GM23338 (cell line): ENCODE results near the gene RAP1GAP2. TPM values are rescaled to one million over a fixed set of nuclear protein-coding genes. Genes with fewer than 3 reads are reported as not detected.

Source experiments
- ATAC-seq: fragments of 200-7000 bp; cut with Tn5 transposase; 3 replicates; pipeline ENCODE4 v1.9.1; 2020
- DNase-seq: peaks from one replicate; pipeline ENCODE4 v3.0.0-alpha.2; 2015; ENCODE audit warnings: low spot score
- H2AFZ ChIP-seq: fragments of 200-600 bp; sonication (generic); 2 replicates; pipeline ENCODE4 v1.8.0; 2016; ENCODE audit warnings: antibody characterized with exemption, mild to moderate bottlenecking, moderate library complexity
- H3F3A ChIP-seq: fragments of 200-600 bp; sonication (generic); replicated peaks from 2 replicates; pipeline ENCODE4 v1.8.0; 2017; ENCODE audit warnings: antibody characterized with exemption, mixed run types, low read depth
- H3K27ac ChIP-seq: fragments of 200-600 bp; sonication (generic); 2 replicates; pipeline ENCODE4 v1.6.1; 2016; ENCODE audit warnings: low read depth
- H3K27me3 ChIP-seq: fragments of 200-600 bp; sonication (generic); 2 replicates; pipeline ENCODE4 v1.8.0; 2016; ENCODE audit warnings: mild to moderate bottlenecking, mixed run types, moderate library complexity; ENCODE audit not compliant: insufficient read depth
- H3K36me3 ChIP-seq: fragments of 200-600 bp; sonication (generic); 2 replicates; pipeline ENCODE4 v1.8.0; 2016; ENCODE audit warnings: mild to moderate bottlenecking; ENCODE audit not compliant: insufficient read depth
- H3K4me1 ChIP-seq: fragments of 200-600 bp; sonication (generic); 2 replicates; pipeline ENCODE4 v1.8.0; 2016; ENCODE audit warnings: mild to moderate bottlenecking, moderate library complexity; ENCODE audit not compliant: insufficient read depth
- H3K4me2 ChIP-seq: fragments of 200-600 bp; sonication (generic); 2 replicates; pipeline ENCODE4 v1.7.1; 2017; ENCODE audit warnings: mixed run types
- H3K4me3 ChIP-seq: fragments of 200-600 bp; sonication (generic); 2 replicates; pipeline ENCODE4 v1.6.1; 2016; ENCODE audit warnings: mixed run types
- H3K79me2 ChIP-seq: fragments of 200-600 bp; sonication (generic); replicated peaks from 2 replicates; pipeline ENCODE4 v1.8.0; 2017; ENCODE audit warnings: mild to moderate bottlenecking; ENCODE audit not compliant: insufficient read depth
- H3K9me2 ChIP-seq: fragments of 200-600 bp; sonication (generic); 2 replicates; pipeline ENCODE4 v1.8.0; 2017; ENCODE audit not compliant: insufficient read depth
- H4K20me1 ChIP-seq: fragments of 200-600 bp; sonication (generic); replicated peaks from 2 replicates; pipeline ENCODE4 v1.8.0; 2017; ENCODE audit warnings: mild to moderate bottlenecking; ENCODE audit not compliant: insufficient read depth
- H3K27ac Mint-ChIP-seq: 2 replicates; pipeline ENCODE4 v1.8.0; 2020; ENCODE audit warnings: inconsistent platforms, mild to moderate bottlenecking, moderate library complexity, mixed read lengths
- H3K27me3 Mint-ChIP-seq: 3 replicates; pipeline ENCODE4 v1.8.0; 2022; ENCODE audit warnings: low read depth, mild to moderate bottlenecking, moderate library complexity, mixed read lengths, inconsistent platforms; ENCODE audit not compliant: insufficient read depth, poor library complexity
- H3K36me3 Mint-ChIP-seq: 3 replicates; pipeline ENCODE4 v1.8.0; 2021; ENCODE audit warnings: low read depth, mild to moderate bottlenecking, inconsistent platforms, moderate library complexity, mixed read lengths
- H3K4me1 Mint-ChIP-seq: 3 replicates; pipeline ENCODE4 v1.8.0; 2020; ENCODE audit warnings: mild to moderate bottlenecking, inconsistent platforms, mixed read lengths
- H3K4me3 Mint-ChIP-seq: 3 replicates; pipeline ENCODE4 v1.8.0; 2021; ENCODE audit warnings: moderate library complexity, mild to moderate bottlenecking, inconsistent platforms, mixed read lengths
- H3K9me3 Mint-ChIP-seq: 3 replicates; pipeline ENCODE4 v1.8.0; 2020; ENCODE audit warnings: moderate library complexity, mild to moderate bottlenecking, inconsistent platforms, mixed read lengths
- polyA plus RNA-seq: library from polyadenylated mRNA; unstranded; fragments of >200 nt; fragmentation: Nextera tagmentation; extraction: Ambion mirVana; gene quantifications from 2 replicates; pipeline ENCODE4 v1.2.1, GENCODE V29; 2016
- total RNA-seq: library from RNA; depleted of rRNA; stranded (reverse); fragments of >200 nt; shearing (Covaris generic); gene quantifications from 2 replicates; pipeline ENCODE4 v1.2.3, GENCODE V29; 2014
- TF ChIP-seq, protein P1 (sequence below): IDR thresholded peaks from one replicate; pipeline ENCODE4 v1.6.1; 2018; ENCODE audit warnings: antibody characterized with exemption; ENCODE audit not compliant: unreplicated experiment
- TF ChIP-seq, protein P2 (sequence below): fragments of 250-450 bp; sonication (Bioruptor Pico); IDR thresholded peaks from 2 replicates; pipeline ENCODE4 v1.5.0; 2020; ENCODE audit warnings: mild to moderate bottlenecking, moderate library complexity
- TF ChIP-seq, protein P3 (sequence below), 2 experiments: fragments of 200-600 bp in 1 of 2; sonication (generic) in 1 of 2; conservative IDR thresholded peaks; 2 replicates each; pipeline versions ENCODE4 v1.5.1 to v1.6.1; 2016 to 2017; ENCODE audit warnings: antibody characterized with exemption in 2 of 2, low read depth in 2 of 2, mild to moderate bottlenecking in 2 of 2, moderate library complexity in 1 of 2

RAP1GAP2 gene
- total and polyA plus RNA-seq, 2 experiments from 2014 or later: 17.8 to 46.1 TPM

DNA sequence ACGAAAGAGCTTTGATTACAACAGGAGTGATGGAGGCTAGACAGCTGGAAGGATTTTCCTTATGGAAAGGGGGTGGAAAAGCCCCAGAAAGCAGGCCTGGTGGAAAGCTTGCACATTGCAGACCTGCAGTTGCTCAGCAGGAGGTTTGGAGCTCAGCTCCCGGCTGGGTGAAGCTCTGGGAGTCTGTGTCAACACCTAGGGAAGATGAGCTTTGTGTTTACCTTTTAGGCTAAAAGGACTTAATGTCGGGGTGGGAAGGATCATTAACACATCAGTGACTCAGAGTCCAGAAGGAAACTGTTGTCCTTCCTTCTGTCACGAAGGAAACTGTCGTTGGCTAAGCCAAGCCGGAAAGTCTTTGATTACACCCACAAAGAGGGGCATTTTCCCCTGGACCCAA is 48.2 kb downstream of the RAP1GAP2 start:
- Mint-ChIP-seq H3K9me3 (no peaks in the 10 kb centered on the region), H3K27ac (peak overlapping the region; percentile 33; the same call in 1 of the 2 replicates), H3K27me3 (peaks cover 10% of the 10 kb centered on the region), H3K36me3 (no peaks in the 10 kb centered on the region), H3K4me1 (peaks cover 24% of the 10 kb centered on the region), H3K4me3 (no peak overlapping the region)
- no peaks in the 10 kb centered on the region for H3K9me2 ChIP-seq
- ATAC-seq (peak; percentile 40), DNase-seq (peak; percentile 62)
- H3K4me1 ChIP-seq: peaks cover 34% of the 10 kb centered on the region
- no peak overlapping the region for H3K4me3 ChIP-seq
- no peaks in the 10 kb centered on the region; the same call in 1 of the 2 replicates for H4K20me1 ChIP-seq
- no peaks in the 10 kb centered on the region for H3K27me3 ChIP-seq
- TF ChIP-seq, protein P1, sequence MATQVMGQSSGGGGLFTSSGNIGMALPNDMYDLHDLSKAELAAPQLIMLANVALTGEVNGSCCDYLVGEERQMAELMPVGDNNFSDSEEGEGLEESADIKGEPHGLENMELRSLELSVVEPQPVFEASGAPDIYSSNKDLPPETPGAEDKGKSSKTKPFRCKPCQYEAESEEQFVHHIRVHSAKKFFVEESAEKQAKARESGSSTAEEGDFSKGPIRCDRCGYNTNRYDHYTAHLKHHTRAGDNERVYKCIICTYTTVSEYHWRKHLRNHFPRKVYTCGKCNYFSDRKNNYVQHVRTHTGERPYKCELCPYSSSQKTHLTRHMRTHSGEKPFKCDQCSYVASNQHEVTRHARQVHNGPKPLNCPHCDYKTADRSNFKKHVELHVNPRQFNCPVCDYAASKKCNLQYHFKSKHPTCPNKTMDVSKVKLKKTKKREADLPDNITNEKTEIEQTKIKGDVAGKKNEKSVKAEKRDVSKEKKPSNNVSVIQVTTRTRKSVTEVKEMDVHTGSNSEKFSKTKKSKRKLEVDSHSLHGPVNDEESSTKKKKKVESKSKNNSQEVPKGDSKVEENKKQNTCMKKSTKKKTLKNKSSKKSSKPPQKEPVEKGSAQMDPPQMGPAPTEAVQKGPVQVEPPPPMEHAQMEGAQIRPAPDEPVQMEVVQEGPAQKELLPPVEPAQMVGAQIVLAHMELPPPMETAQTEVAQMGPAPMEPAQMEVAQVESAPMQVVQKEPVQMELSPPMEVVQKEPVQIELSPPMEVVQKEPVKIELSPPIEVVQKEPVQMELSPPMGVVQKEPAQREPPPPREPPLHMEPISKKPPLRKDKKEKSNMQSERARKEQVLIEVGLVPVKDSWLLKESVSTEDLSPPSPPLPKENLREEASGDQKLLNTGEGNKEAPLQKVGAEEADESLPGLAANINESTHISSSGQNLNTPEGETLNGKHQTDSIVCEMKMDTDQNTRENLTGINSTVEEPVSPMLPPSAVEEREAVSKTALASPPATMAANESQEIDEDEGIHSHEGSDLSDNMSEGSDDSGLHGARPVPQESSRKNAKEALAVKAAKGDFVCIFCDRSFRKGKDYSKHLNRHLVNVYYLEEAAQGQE: no peak
- TF ChIP-seq, protein P2, sequence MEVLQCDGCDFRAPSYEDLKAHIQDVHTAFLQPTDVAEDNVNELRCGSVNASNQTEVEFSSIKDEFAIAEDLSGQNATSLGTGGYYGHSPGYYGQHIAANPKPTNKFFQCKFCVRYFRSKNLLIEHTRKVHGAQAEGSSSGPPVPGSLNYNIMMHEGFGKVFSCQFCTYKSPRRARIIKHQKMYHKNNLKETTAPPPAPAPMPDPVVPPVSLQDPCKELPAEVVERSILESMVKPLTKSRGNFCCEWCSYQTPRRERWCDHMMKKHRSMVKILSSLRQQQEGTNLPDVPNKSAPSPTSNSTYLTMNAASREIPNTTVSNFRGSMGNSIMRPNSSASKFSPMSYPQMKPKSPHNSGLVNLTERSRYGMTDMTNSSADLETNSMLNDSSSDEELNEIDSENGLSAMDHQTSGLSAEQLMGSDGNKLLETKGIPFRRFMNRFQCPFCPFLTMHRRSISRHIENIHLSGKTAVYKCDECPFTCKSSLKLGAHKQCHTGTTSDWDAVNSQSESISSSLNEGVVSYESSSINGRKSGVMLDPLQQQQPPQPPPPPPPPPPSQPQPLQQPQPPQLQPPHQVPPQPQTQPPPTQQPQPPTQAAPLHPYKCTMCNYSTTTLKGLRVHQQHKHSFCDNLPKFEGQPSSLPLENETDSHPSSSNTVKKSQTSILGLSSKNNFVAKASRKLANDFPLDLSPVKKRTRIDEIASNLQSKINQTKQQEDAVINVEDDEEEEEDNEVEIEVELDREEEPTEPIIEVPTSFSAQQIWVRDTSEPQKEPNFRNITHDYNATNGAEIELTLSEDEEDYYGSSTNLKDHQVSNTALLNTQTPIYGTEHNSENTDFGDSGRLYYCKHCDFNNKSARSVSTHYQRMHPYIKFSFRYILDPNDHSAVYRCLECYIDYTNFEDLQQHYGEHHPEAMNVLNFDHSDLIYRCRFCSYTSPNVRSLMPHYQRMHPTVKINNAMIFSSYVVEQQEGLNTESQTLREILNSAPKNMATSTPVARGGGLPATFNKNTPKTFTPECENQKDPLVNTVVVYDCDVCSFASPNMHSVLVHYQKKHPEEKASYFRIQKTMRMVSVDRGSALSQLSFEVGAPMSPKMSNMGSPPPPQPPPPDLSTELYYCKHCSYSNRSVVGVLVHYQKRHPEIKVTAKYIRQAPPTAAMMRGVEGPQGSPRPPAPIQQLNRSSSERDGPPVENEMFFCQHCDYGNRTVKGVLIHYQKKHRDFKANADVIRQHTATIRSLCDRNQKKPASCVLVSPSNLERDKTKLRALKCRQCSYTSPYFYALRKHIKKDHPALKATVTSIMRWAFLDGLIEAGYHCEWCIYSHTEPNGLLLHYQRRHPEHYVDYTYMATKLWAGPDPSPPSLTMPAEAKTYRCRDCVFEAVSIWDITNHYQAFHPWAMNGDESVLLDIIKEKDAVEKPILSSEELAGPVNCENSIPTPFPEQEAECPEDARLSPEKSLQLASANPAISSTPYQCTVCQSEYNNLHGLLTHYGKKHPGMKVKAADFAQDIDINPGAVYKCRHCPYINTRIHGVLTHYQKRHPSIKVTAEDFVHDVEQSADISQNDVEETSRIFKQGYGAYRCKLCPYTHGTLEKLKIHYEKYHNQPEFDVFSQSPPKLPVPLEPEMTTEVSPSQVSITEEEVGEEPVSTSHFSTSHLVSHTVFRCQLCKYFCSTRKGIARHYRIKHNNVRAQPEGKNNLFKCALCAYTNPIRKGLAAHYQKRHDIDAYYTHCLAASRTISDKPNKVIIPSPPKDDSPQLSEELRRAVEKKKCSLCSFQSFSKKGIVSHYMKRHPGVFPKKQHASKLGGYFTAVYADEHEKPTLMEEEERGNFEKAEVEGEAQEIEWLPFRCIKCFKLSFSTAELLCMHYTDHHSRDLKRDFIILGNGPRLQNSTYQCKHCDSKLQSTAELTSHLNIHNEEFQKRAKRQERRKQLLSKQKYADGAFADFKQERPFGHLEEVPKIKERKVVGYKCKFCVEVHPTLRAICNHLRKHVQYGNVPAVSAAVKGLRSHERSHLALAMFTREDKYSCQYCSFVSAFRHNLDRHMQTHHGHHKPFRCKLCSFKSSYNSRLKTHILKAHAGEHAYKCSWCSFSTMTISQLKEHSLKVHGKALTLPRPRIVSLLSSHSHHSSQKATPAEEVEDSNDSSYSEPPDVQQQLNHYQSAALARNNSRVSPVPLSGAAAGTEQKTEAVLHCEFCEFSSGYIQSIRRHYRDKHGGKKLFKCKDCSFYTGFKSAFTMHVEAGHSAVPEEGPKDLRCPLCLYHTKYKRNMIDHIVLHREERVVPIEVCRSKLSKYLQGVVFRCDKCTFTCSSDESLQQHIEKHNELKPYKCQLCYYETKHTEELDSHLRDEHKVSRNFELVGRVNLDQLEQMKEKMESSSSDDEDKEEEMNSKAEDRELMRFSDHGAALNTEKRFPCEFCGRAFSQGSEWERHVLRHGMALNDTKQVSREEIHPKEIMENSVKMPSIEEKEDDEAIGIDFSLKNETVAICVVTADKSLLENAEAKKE (CRISPR knock-in tag): no peak
- TF ChIP-seq, protein P3, sequence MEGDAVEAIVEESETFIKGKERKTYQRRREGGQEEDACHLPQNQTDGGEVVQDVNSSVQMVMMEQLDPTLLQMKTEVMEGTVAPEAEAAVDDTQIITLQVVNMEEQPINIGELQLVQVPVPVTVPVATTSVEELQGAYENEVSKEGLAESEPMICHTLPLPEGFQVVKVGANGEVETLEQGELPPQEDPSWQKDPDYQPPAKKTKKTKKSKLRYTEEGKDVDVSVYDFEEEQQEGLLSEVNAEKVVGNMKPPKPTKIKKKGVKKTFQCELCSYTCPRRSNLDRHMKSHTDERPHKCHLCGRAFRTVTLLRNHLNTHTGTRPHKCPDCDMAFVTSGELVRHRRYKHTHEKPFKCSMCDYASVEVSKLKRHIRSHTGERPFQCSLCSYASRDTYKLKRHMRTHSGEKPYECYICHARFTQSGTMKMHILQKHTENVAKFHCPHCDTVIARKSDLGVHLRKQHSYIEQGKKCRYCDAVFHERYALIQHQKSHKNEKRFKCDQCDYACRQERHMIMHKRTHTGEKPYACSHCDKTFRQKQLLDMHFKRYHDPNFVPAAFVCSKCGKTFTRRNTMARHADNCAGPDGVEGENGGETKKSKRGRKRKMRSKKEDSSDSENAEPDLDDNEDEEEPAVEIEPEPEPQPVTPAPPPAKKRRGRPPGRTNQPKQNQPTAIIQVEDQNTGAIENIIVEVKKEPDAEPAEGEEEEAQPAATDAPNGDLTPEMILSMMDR (conservative IDR thresholded peaks at IDR 0.05; ENCODE audit: low read depth in 2 of 2): 0 out of 4 replicates have a peak, but pooled peaks of 1 of the 2 experiments have one; percentile 18
- H3K36me3 ChIP-seq: no peaks in the 10 kb centered on the region
- no peak overlapping the region for H3K4me2 ChIP-seq
- H2AFZ ChIP-seq: no peak overlapping the region
- no peaks in the 10 kb centered on the region for H3K79me2 ChIP-seq
- no peaks in the 10 kb centered on the region for H3F3A ChIP-seq
- H3K27ac ChIP-seq: peak overlapping the region; percentile 77; the same call in 1 of the 2 replicates
